HG03196 (cell line): ENCODE data around the gene IL1RAPL2.
"Not testable (repeated sequence)": the region's sequence is repeated elsewhere in the genome, so short reads cannot be mapped to it uniquely, and the experiment has no call there.

Source experiments
- ATAC-seq: cut with Tn5 transposase; IDR thresholded peaks from one replicate; pipeline ENCODE4 v1.9.1; 2021; ENCODE audit not compliant: unreplicated experiment

Gene IL1RAPL2

GRCh38 chrX:105754286-105754964 lies 1188.4 kb downstream of the IL1RAPL2 start:
- no peak for ATAC-seq

- no peak for ATAC-seq
Observed at GRCh38 chrX:105755109-105755508, 1189.1 kb downstream of the IL1RAPL2 start.

GRCh38 chrX:105758754-105759153 lies 1192.8 kb downstream of the IL1RAPL2 start:
- ATAC-seq = no peak

- ATAC-seq = no peak
Observed at GRCh38 chrX:105759598-105759997, 1193.6 kb downstream of the IL1RAPL2 start.

- ATAC-seq = no peak
Observed at GRCh38 chrX:105765691-105766090, 1199.7 kb downstream of the IL1RAPL2 start.

GRCh38 chrX:105773801-105774200 lies 1207.8 kb downstream of the IL1RAPL2 start:
- no peak for ATAC-seq

- ATAC-seq = no peak
Observed at GRCh38 chrX:105775679-105776078, 1209.7 kb downstream of the IL1RAPL2 start.

GRCh38 chrX:105781804-105782203 lies 1215.8 kb downstream of the IL1RAPL2 start:
- no peak for ATAC-seq

GRCh38 chrX:105796877-105797276 lies 1230.9 kb downstream of the IL1RAPL2 start:
- ATAC-seq = not testable (repeated sequence)

- ATAC-seq = no peak
Observed at GRCh38 chrX:105803891-105804290, 1237.9 kb downstream of the IL1RAPL2 start.

GRCh38 chrX:105805655-105806054 lies 1239.7 kb downstream of the IL1RAPL2 start:
- not testable (repeated sequence) for ATAC-seq

- no peak for ATAC-seq
Observed at GRCh38 chrX:105816517-105816916, 1250.5 kb downstream of the IL1RAPL2 start.
